ENCODE measurements around the gene HMGN1. TPM values are rescaled to one million over a fixed set of nuclear protein-coding genes. Genes with fewer than 3 reads are reported as not detected.
A peak's percentile ranks its signal among the peaks of the same experiment; 100 is the strongest.

HMGN1 gene
- total RNA-seq, 1 experiment from 2014 or later: 391 TPM

GRCh38 chr21:39353295-39353694 is 4.4 kb upstream of the HMGN1 start:
- Histone ChIP-seq H3K4me3 (ENCODE audit: low read depth, low read length) (no peak overlapping the region), H3K9me3 (no peaks in the 10 kb centered on the region), H3K36me3 (ENCODE audit: control insufficient read depth, insufficient read depth, low read length) (no peaks in the 10 kb centered on the region), H3K27me3 (replicated peaks; ENCODE audit: control insufficient read depth, insufficient read depth, low read length) (no peaks in the 10 kb centered on the region), H3K4me1 (no peaks in the 10 kb centered on the region; the same call in 1 of the 2 replicates)
- no peak for DNase-seq
- H3K27ac Mint-ChIP-seq (ENCODE audit: unreplicated experiment): no peak overlapping the region
- H3K9me3 Mint-ChIP-seq (ENCODE audit: unreplicated experiment): no peaks in the 10 kb centered on the region
- H3K4me1 Mint-ChIP-seq (ENCODE audit: low read depth, unreplicated experiment): peaks cover 14% of the 10 kb centered on the region
- intact Hi-C loops (cut with micrococcal nuclease; ENCODE audit: unreplicated experiment): no loop called here
- ChIA-PET CTCF (no interaction called here), POLR2A (no interaction called here)
- BruUV-seq (replicated peaks): no TSS peak
- no peak overlapping the region for H3K4me3 Mint-ChIP-seq (ENCODE audit: unreplicated experiment)
- no peak for TF ChIP-seq CTCF (IDR thresholded peaks at IDR 0.05; ENCODE audit: insufficient read depth in 1 of 2, low read depth in 1 of 2, low read length in 1 of 2, severe bottlenecking in 1 of 2, unreplicated experiment in 1 of 2)
- peaks cover 16% of the 10 kb centered on the region for H3K36me3 Mint-ChIP-seq (ENCODE audit: insufficient read depth, unreplicated experiment)
- H3K27me3 Mint-ChIP-seq (ENCODE audit: insufficient read depth, unreplicated experiment): no peaks in the 10 kb centered on the region

- intact Hi-C loops (cut with micrococcal nuclease; ENCODE audit: unreplicated experiment): no loop called here
- Histone ChIP-seq H3K36me3 (ENCODE audit: control insufficient read depth, insufficient read depth, low read length) (no peaks in the 10 kb centered on the region; the same call in 1 of the 2 replicates), H3K4me1 (peaks cover 6% of the 10 kb centered on the region), H3K27me3 (replicated peaks; ENCODE audit: control insufficient read depth, insufficient read depth, low read length) (no peaks in the 10 kb centered on the region), H3K4me3 (ENCODE audit: low read depth, low read length) (peak overlapping the region; percentile 68), H3K9me3 (no peaks in the 10 kb centered on the region)
- H3K27ac Mint-ChIP-seq (ENCODE audit: unreplicated experiment): peak overlapping the region; percentile 99
- no peak for TF ChIP-seq CTCF (IDR thresholded peaks at IDR 0.05; ENCODE audit: insufficient read depth in 1 of 2, low read depth in 1 of 2, low read length in 1 of 2, severe bottlenecking in 1 of 2, unreplicated experiment in 1 of 2)
- no peak for DNase-seq
- ChIA-PET CTCF (no interaction called here), POLR2A (interaction anchor here (0.6 to 3.2 kb wide), 4 partner anchors 37 to 167 kb away, joined by 3 to 19 read pairs (median 6); partner anchors contain the start of genes BRWD1 and PSMG1)
- BruUV-seq (replicated peaks): TSS peak; percentile 81
- peaks cover 16% of the 10 kb centered on the region for H3K4me1 Mint-ChIP-seq (ENCODE audit: low read depth, unreplicated experiment)
- H3K4me3 Mint-ChIP-seq (ENCODE audit: unreplicated experiment): peak overlapping the region; percentile 96
- peaks cover 44% of the 10 kb centered on the region for H3K36me3 Mint-ChIP-seq (ENCODE audit: insufficient read depth, unreplicated experiment)
- H3K9me3 Mint-ChIP-seq (ENCODE audit: unreplicated experiment): no peaks in the 10 kb centered on the region
- H3K27me3 Mint-ChIP-seq (ENCODE audit: insufficient read depth, unreplicated experiment): no peaks in the 10 kb centered on the region
Observed at GRCh38 chr21:39350094-39351005, 1.5 kb upstream of the HMGN1 start.

- no peaks in the 10 kb centered on the region for H3K9me3 ChIP-seq
- peak overlapping the region; percentile 96 for H3K4me3 Mint-ChIP-seq (ENCODE audit: unreplicated experiment)
- intact Hi-C loops (cut with micrococcal nuclease; ENCODE audit: unreplicated experiment): loop anchor here (1.0 to 2.0 kb wide), 3 partner anchors 31 to 39 kb away; partner anchors contain the start of gene BRWD1
- TF ChIP-seq CTCF (IDR thresholded peaks at IDR 0.05; ENCODE audit: insufficient read depth in 1 of 2, low read depth in 1 of 2, low read length in 1 of 2, severe bottlenecking in 1 of 2, unreplicated experiment in 1 of 2): no peak
- CTCF ChIA-PET: interaction anchor here (0.6 to 0.8 kb wide), 4 partner anchors 24 to 545 kb away, joined by 3 to 7 read pairs (median 3); no protein-coding TSS in a partner anchor
- H3K36me3 ChIP-seq (ENCODE audit: control insufficient read depth, insufficient read depth, low read length): no peaks in the 10 kb centered on the region; the same call in 1 of the 2 replicates
- H3K36me3 Mint-ChIP-seq (ENCODE audit: insufficient read depth, unreplicated experiment): peaks cover 53% of the 10 kb centered on the region
- peak overlapping the region; percentile 99 for H3K27ac Mint-ChIP-seq (ENCODE audit: unreplicated experiment)
- H3K4me3 ChIP-seq (ENCODE audit: low read depth, low read length): peak overlapping the region; percentile 68
- H3K27me3 Mint-ChIP-seq (ENCODE audit: insufficient read depth, unreplicated experiment): no peaks in the 10 kb centered on the region
- no TSS peak for BruUV-seq (replicated peaks)
- peaks cover 23% of the 10 kb centered on the region for H3K4me1 Mint-ChIP-seq (ENCODE audit: low read depth, unreplicated experiment)
- H3K27me3 ChIP-seq (replicated peaks; ENCODE audit: control insufficient read depth, insufficient read depth, low read length): no peaks in the 10 kb centered on the region
- DNase-seq: peak; percentile 98 to 99
- POLR2A ChIA-PET: interaction anchor here (0.6 to 3.2 kb wide), 5 partner anchors 31 to 166 kb away, joined by 3 to 19 read pairs (median 5); partner anchors contain the start of genes BRWD1 and PSMG1
- peaks cover 6% of the 10 kb centered on the region for H3K4me1 ChIP-seq
- no peaks in the 10 kb centered on the region for H3K9me3 Mint-ChIP-seq (ENCODE audit: unreplicated experiment)
Observed at GRCh38 chr21:39349211-39350093, 564 bp upstream of the HMGN1 start.

Data from Caco-2 (cell line).